Stimulated activated naive CD8-positive, alpha-beta T cell treated with anti-CD3 and anti-CD28 coated beads, Interleukin-15, Interleukin-2, amounts not matched to agents 100 U/mL and 50 U/mL, for 24 hours (primary cell): Measurements from ENCODE around the gene DONSON.
A peak's percentile ranks its signal among the peaks of the same experiment; 100 is the strongest.

ENCODE experiments used
- ATAC-seq: fragments of 150-1000 bp; cut with Tn5 transposase; one replicate; pipeline ENCODE4 v1.10.0; 2021
- DNase-seq: peaks from one replicate; pipeline ENCODE4 v3.0.0; 2021

The DONSON gene

DNA sequence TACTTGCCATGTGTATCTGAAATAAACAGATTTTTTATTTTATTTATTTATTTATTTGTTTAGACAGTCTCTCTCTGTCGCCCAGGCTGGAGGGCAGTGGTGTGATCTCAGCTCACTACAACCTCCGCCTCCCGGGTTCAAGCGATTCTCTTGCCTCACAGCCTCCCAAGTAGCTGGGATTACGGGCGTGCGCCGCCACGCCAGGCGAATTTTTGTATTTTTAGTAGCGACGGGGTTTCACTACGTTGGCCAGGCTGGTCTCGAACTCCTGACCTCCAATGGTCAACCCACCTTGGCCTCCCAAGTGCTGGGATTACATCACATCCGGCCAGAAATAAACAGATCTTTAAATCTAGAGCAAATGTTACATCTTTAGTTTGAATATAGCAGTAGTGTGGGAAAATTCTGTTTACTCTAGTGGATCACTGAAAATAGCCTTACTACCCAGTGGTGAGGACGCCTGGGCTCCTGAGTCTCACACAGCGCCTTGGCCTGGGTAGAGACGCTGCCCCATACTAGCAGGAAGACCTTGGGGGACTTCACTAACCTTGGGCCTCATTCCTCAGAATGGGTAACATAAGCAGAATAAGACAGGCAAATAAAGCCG lies 47.3 kb downstream of the DONSON start:
- DNase-seq (peak; percentile 37), ATAC-seq (no peak)

DNA sequence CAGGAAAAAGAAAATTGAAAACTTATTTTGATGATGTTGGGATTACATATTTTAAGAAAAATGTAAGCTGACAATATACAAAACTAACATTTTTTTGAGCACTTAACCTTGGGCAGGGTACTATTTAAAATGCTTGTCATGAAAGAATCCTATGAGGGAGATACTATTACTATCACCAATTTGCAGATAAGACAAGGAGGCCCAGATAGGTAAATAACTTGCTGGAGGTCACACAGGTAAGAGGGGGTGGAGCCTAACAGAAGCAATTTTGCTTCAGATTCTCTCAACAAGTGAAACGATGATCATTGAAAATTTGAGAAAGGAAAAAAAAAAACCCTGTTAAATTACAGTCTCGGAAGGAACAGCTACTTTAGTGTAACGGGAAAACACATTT lies 47.8 kb downstream of the DONSON start:
- ATAC-seq (no peak), DNase-seq (no peak)

DNA sequence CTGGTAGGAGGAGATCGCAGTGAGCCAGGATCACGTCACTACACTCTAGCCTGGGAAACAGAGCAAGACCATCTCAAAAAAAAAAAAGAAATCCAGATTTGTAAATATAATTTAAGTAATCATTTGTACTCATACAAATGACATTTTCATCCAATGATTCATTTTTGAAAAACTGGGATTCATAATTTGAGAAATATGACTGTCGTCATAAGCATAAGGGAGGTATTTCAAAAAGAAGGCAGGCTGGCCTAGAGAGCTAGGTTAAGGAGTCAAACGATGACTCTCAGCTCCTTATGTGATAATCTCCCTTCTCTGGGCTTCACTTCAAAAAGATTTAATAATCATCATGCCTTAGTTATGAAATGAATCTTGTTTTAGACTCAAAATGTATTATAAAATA lies 48.9 kb downstream of the DONSON start:
- ATAC-seq = no peak

DNA sequence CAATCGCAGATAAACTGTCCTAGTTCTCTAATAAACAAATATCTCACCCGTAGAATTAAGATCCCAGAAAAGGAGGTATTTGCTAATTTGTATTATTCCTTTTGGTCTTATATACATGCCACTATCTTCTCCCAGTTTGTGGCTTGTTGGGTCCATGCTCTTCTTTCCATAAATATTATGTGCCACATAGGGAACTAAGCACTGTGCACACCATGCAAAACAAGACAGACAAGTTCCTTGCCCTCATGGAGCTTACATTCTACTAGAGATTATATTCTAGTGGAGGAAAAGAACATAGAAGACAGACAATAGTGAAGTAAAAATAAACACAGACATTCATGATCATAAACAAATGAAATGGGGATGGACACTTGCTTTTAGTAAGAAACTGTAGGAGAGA lies 51.3 kb downstream of the DONSON start:
- no peak for DNase-seq
- ATAC-seq = no peak

More for the DNA sequence above, 48.9 kb downstream of the DONSON start:
- DNase-seq = no peak

DNA sequence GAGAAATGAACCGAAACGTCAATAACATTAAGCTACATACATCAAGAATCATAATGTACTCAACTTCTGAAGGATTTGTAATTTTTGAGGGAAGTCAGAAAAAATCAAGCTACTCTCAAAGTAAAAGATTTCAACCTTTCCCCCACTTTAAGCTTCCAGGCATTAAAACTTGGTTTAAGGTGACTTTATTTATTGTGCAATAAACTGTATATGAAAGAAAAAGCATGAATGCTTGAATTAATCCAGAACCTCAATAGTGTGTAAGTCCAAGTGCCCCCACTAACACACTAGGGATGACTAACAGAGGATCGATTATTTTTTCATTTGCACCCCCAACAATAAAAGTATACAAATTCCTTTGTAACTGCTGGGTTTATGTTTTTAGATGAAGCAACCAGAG lies 57.5 kb downstream of the DONSON start:
- DNase-seq (no peak), ATAC-seq (no peak)
